ENCODE data around the gene ULBP2. TPM values are rescaled to one million over a fixed set of nuclear protein-coding genes. Genes with fewer than 3 reads are reported as not detected.
A peak's percentile ranks its signal among the peaks of the same experiment; 100 is the strongest.
"Not testable (repeated sequence)": the region's sequence is repeated elsewhere in the genome, so short reads cannot be mapped to it uniquely, and the experiment has no call there.

Gene ULBP2
- total and polyA plus RNA-seq, 7 experiments from 2014 or later: 0.27 to 1.0 (median 0.56) TPM; not detected in 2

GRCh38 chr6:149908480-149908879 is 33.3 kb upstream of the ULBP2 start:
- H3K9me3 ChIP-seq (ENCODE audit: control insufficient read depth in 2 of 3, low read length in 3 of 3); H3K27me3 ChIP-seq (ENCODE audit: control insufficient read depth in 2 of 2, insufficient read depth in 2 of 2, low read length in 2 of 2); H3K4me3 ChIP-seq (ENCODE audit: low read length); POLR2A ChIA-PET; H3K4me1 ChIP-seq (ENCODE audit: control insufficient read depth in 2 of 2, insufficient read depth in 2 of 2, low read length in 2 of 2); H3K36me3 ChIP-seq (ENCODE audit: control insufficient read depth in 2 of 3, insufficient read depth in 3 of 3, low read length in 3 of 3); H3K4me3 Mint-ChIP-seq; DNase-seq; H3K4me1 Mint-ChIP-seq; H3K36me3 Mint-ChIP-seq; intact Hi-C loops (cut with micrococcal nuclease); H3K27ac ChIP-seq (ENCODE audit: low read depth, low read length); ATAC-seq; H3K27ac Mint-ChIP-seq; CTCF ChIA-PET: not testable (repeated sequence)
- Mint-ChIP-seq H3K27me3 (peaks cover 9 to 23% (median 19%) of the 10 kb centered on the region in 5 donors), H3K9me3 (peaks cover 5 to 35% (median 10%) of the 10 kb centered on the region in 11 donors)

DNA sequence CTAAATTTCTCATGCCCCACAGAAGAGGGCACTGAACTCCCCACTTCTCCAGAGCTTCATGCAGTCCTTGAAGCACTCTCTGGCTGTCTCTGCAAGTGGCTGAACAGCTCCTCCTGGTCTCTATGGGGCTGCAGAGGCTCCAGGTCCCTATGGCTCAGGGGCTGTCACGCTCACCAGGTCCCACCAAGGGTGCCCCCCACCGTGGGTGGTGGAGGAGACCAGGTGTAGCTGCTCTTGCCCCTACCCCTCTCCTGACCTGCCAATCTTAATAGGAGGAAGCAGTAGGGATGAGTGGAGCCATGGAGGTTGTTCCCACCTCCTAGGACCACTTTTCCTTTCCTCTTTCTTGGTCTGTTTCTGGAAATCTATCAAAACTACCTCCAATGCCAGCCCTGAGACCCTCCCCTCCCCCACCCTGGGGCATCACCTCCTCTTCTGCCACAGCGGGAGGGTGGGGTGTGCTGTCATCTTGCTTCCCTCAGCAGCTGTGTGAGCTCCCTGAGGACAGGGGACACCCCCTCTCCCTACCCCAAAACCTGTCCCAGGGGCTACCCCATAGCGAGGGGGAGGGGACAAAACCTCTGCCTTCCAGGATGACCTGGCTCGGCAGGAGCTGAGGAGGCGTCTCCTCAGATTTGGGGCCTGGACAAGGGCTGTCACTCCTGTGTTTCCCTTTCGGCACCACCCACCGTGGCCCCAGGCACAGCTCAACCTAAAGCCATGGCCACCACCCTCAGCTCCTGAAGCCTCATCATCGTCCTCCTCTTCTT is 31.9 kb upstream of the ULBP2 start:
- Mint-ChIP-seq H3K27ac (no peak overlapping the region), H3K36me3 (peaks cover 0 to 9% (median 4%) of the 10 kb centered on the region in 5 donors), H3K4me3 (no peak overlapping the region), H3K4me1 (no peaks in the 10 kb centered on the region), H3K9me3 (peaks cover 5 to 35% (median 10%) of the 10 kb centered on the region in 11 donors), H3K27me3 (peaks cover 17 to 32% (median 24%) of the 10 kb centered on the region in 5 donors)
- no peaks in the 10 kb centered on the region for H3K4me1 ChIP-seq (ENCODE audit: control insufficient read depth in 2 of 2, insufficient read depth in 2 of 2, low read length in 2 of 2)
- no peak overlapping the region for H3K27ac ChIP-seq (ENCODE audit: low read depth, low read length)
- DNase-seq: no peak
- H3K9me3 ChIP-seq (ENCODE audit: control insufficient read depth in 2 of 3, low read length in 3 of 3): peaks cover 0 to 5% (median 0%) of the 10 kb centered on the region in 3 experiments
- ATAC-seq: no peak
- CTCF ChIA-PET: no interaction called here
- intact Hi-C loops (cut with micrococcal nuclease): no loop called here
- H3K27me3 ChIP-seq (ENCODE audit: control insufficient read depth in 2 of 2, insufficient read depth in 2 of 2, low read length in 2 of 2): no peaks in the 10 kb centered on the region
- no peak overlapping the region for H3K4me3 ChIP-seq (ENCODE audit: low read length)
- H3K36me3 ChIP-seq (ENCODE audit: control insufficient read depth in 2 of 3, insufficient read depth in 3 of 3, low read length in 3 of 3): no peaks in the 10 kb centered on the region
- POLR2A ChIA-PET: no interaction called here

DNA sequence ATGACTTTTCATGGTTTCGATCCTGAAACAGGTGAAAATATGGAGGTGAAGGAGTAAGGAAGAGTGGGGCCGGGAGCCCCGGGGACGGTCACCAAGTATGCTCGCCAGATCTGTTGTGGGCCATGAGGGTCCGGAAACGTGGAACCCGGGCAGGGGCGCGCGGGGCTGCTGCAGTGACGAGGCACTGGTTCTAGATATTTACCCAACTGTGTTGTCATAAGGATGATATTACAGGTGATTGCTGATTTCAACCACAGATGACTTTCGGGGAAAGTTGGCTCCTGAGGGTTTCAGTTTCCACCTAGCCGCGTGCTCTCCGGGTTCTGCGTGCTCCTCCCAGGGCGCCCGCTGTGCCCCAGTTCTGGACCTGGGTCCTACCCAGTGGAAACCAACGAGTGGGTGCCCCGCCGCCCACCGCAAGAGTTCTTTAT is 31.1 kb upstream of the ULBP2 start:
- CTCF ChIA-PET: no interaction called here
- H3K27ac Mint-ChIP-seq: no peak overlapping the region

GRCh38 chr6:149912680-149913079 is 29.1 kb upstream of the ULBP2 start:
- CTCF ChIA-PET; H3K4me3 Mint-ChIP-seq; H3K27me3 ChIP-seq (ENCODE audit: control insufficient read depth in 2 of 2, insufficient read depth in 2 of 2, low read length in 2 of 2); DNase-seq; intact Hi-C loops (cut with micrococcal nuclease); H3K4me3 ChIP-seq (ENCODE audit: low read length); H3K4me1 Mint-ChIP-seq; POLR2A ChIA-PET; H3K27ac ChIP-seq (ENCODE audit: low read depth, low read length); H3K36me3 Mint-ChIP-seq; H3K36me3 ChIP-seq (ENCODE audit: control insufficient read depth in 2 of 3, insufficient read depth in 3 of 3, low read length in 3 of 3); H3K9me3 ChIP-seq (ENCODE audit: control insufficient read depth in 2 of 3, low read length in 3 of 3); H3K4me1 ChIP-seq (ENCODE audit: control insufficient read depth in 2 of 2, insufficient read depth in 2 of 2, low read length in 2 of 2); H3K27ac Mint-ChIP-seq: not testable (repeated sequence)
- Mint-ChIP-seq H3K27me3 (peaks cover 17 to 39% (median 24%) of the 10 kb centered on the region in 5 donors), H3K9me3 (peaks cover 5 to 25% (median 10%) of the 10 kb centered on the region in 11 donors)
- ATAC-seq: peak; percentile 12

More for the DNA sequence above, 31.1 kb upstream of the ULBP2 start:
- peaks cover 0 to 9% (median 4%) of the 10 kb centered on the region in 5 donors for H3K36me3 Mint-ChIP-seq
- no peaks in the 10 kb centered on the region for H3K4me1 Mint-ChIP-seq
- Histone ChIP-seq H3K27me3 (ENCODE audit: control insufficient read depth in 2 of 2, insufficient read depth in 2 of 2, low read length in 2 of 2) (no peaks in the 10 kb centered on the region), H3K4me1 (ENCODE audit: control insufficient read depth in 2 of 2, insufficient read depth in 2 of 2, low read length in 2 of 2) (no peaks in the 10 kb centered on the region), H3K9me3 (ENCODE audit: control insufficient read depth in 2 of 3, low read length in 3 of 3) (peaks cover 0 to 5% (median 0%) of the 10 kb centered on the region in 3 experiments), H3K27ac (ENCODE audit: low read depth, low read length) (no peak overlapping the region), H3K36me3 (ENCODE audit: control insufficient read depth in 2 of 3, insufficient read depth in 3 of 3, low read length in 3 of 3) (no peaks in the 10 kb centered on the region), H3K4me3 (ENCODE audit: low read length) (no peak overlapping the region)
- peaks cover 17 to 35% (median 24%) of the 10 kb centered on the region in 5 donors for H3K27me3 Mint-ChIP-seq
- no peak overlapping the region for H3K4me3 Mint-ChIP-seq
- peaks cover 5 to 35% (median 10%) of the 10 kb centered on the region in 11 donors for H3K9me3 Mint-ChIP-seq
- ATAC-seq (no peak), DNase-seq (no peak)
- POLR2A ChIA-PET: no interaction called here
- intact Hi-C loops (cut with micrococcal nuclease): no loop called here

DNA sequence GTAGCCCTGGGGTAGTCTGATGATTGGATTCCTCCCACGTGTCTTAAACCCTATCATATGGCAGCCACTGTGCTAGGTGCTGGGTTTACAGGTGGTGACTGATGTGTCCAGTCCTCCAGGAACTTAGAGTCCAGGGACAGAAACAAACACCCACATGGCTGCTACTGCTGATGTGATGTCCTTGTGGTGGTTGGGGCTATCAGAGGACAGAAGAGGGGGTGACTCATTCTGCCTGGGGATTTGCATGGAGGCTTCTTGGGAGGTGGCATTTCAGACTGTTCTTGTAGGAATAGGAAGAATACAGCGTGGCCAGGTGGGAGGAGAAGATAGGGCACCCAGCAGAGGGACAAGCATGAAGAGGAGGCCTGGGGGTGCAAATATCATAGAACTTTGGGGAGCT is 28.7 kb upstream of the ULBP2 start:
- no peaks in the 10 kb centered on the region for H3K4me1 ChIP-seq (ENCODE audit: control insufficient read depth in 2 of 2, insufficient read depth in 2 of 2, low read length in 2 of 2)
- H3K27ac Mint-ChIP-seq: no peak overlapping the region
- H3K27me3 Mint-ChIP-seq: peaks cover 14 to 39% (median 24%) of the 10 kb centered on the region in 5 donors
- ChIA-PET CTCF (no interaction called here), POLR2A (no interaction called here)
- H3K4me3 ChIP-seq (ENCODE audit: low read length): no peak overlapping the region
- H3K9me3 Mint-ChIP-seq: peaks cover 2 to 21% (median 7%) of the 10 kb centered on the region in 11 donors
- no peak overlapping the region for H3K4me3 Mint-ChIP-seq
- no peaks in the 10 kb centered on the region for H3K4me1 Mint-ChIP-seq
- peaks cover 0 to 5% (median under 1%) of the 10 kb centered on the region in 5 donors for H3K36me3 Mint-ChIP-seq
- H3K36me3 ChIP-seq (ENCODE audit: control insufficient read depth in 2 of 3, insufficient read depth in 3 of 3, low read length in 3 of 3): no peaks in the 10 kb centered on the region
- H3K27ac ChIP-seq (ENCODE audit: low read depth, low read length): no peak overlapping the region
- intact Hi-C loops (cut with micrococcal nuclease): no loop called here
- H3K27me3 ChIP-seq (ENCODE audit: control insufficient read depth in 2 of 2, insufficient read depth in 2 of 2, low read length in 2 of 2): no peaks in the 10 kb centered on the region
- ATAC-seq (no peak), DNase-seq (no peak)
- H3K9me3 ChIP-seq (ENCODE audit: control insufficient read depth in 2 of 3, low read length in 3 of 3): peaks cover 0 to 5% (median 0%) of the 10 kb centered on the region in 3 experiments

DNA sequence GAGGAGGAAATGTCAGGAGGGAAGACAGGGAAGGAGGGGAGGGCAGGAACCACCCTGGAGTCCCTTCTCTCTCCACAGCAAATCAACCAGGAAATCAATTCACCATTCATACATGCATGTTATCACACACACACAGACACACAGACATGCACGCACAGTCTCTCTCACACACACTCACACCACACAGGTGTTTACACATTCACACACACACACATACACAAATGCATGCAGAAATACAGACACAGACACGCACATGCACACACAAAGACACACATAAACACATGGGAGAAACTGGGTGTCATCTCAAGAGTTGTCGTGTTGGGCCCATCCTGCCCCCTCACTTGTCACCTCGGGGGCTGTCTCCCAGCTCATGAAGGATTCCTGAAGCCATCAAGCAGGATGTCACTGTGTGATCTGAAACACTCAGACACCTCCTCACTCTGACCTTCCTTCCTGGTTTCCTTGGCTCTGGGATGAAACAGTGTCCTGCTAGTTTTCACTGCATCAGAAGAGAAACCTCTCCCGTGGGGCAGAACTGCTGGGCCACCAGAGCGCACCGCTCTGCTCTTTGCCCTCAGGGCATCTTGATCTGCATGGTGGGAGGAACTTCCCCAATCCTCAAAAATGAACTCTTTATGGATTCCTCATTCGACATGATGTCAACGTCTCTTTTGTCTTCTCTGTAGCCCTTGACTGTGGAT is 28.1 kb upstream of the ULBP2 start:
- peaks cover 0 to 1% (median 0%) of the 10 kb centered on the region in 3 experiments for H3K9me3 ChIP-seq (ENCODE audit: control insufficient read depth in 2 of 3, low read length in 3 of 3)
- H3K4me3 ChIP-seq (ENCODE audit: low read length): no peak overlapping the region
- H3K27me3 Mint-ChIP-seq: peaks cover 14 to 42% (median 27%) of the 10 kb centered on the region in 5 donors
- peaks cover 0 to 3% (median 0%) of the 10 kb centered on the region in 5 donors for H3K36me3 Mint-ChIP-seq
- H3K27ac Mint-ChIP-seq: no peak overlapping the region
- H3K4me3 Mint-ChIP-seq: no peak overlapping the region
- no peaks in the 10 kb centered on the region for H3K27me3 ChIP-seq (ENCODE audit: control insufficient read depth in 2 of 2, insufficient read depth in 2 of 2, low read length in 2 of 2)
- POLR2A ChIA-PET: no interaction called here
- H3K4me1 ChIP-seq (ENCODE audit: control insufficient read depth in 2 of 2, insufficient read depth in 2 of 2, low read length in 2 of 2): no peaks in the 10 kb centered on the region
- H3K36me3 ChIP-seq (ENCODE audit: control insufficient read depth in 2 of 3, insufficient read depth in 3 of 3, low read length in 3 of 3): no peaks in the 10 kb centered on the region
- H3K9me3 Mint-ChIP-seq: peaks cover 0 to 15% (median 5%) of the 10 kb centered on the region in 11 donors
- CTCF ChIA-PET: no interaction called here
- ATAC-seq (no peak), DNase-seq (no peak)
- H3K4me1 Mint-ChIP-seq: no peaks in the 10 kb centered on the region
- no peak overlapping the region for H3K27ac ChIP-seq (ENCODE audit: low read depth, low read length)
- intact Hi-C loops (cut with micrococcal nuclease): no loop called here
